C4-2B (cell line): ENCODE data around the gene CLEC7A.

Experiments used
- H3K27ac ChIP-seq: fragments of 450-650 bp; 2 replicates; pipeline ENCODE4 v1.5.1; 2017
- CTCF ChIP-seq: fragments of 450-650 bp; conservative IDR thresholded peaks from 2 replicates; pipeline ENCODE4 v1.5.1; 2017; ENCODE audit warnings: mild to moderate bottlenecking
- ZFX ChIP-seq: fragments of 450-650 bp; IDR thresholded peaks from 2 replicates; pipeline ENCODE4 v1.6.1; 2017

The CLEC7A gene

GRCh38 chr12:10110256-10110844, 19.6 kb downstream of the CLEC7A start:
- H3K27ac ChIP-seq, result no peak overlapping the region
- TF ChIP-seq CTCF (no peak), ZFX (no peak)

- TF ChIP-seq ZFX, result no peak
- no peak for TF ChIP-seq CTCF
- H3K27ac ChIP-seq, result no peak overlapping the region
Observed at GRCh38 chr12:10102322-10102721, 27.7 kb downstream of the CLEC7A start.

- TF ChIP-seq ZFX, result no peak
- TF ChIP-seq CTCF, result no peak
- peak overlapping the region; percentile 34; the same call in 1 of the 2 replicates for H3K27ac ChIP-seq
Observed at GRCh38 chr12:10101648-10102220, 28.3 kb downstream of the CLEC7A start.

- peak overlapping the region; percentile 34 for H3K27ac ChIP-seq
Observed at GRCh38 chr12:10101042-10101579, 28.9 kb downstream of the CLEC7A start.

GRCh38 chr12:10098791-10099190, 31.2 kb downstream of the CLEC7A start, which contains the start of gene CLEC1A:
TSS of gene CLEC1A (minus strand) at chr12:10098985. CDS start at chr12:10098922, 63 bp downstream.
- TF ChIP-seq CTCF (no peak), ZFX (no peak)
- H3K27ac ChIP-seq, result no peak within 1 kb of the TSS

More at GRCh38 chr12:10101042-10101579, 28.9 kb downstream of the CLEC7A start:
- TF ChIP-seq CTCF, result no peak
- no peak for TF ChIP-seq ZFX

GRCh38 chr12:10097521-10097920, 32.5 kb downstream of the CLEC7A start:
- TF ChIP-seq ZFX, result no peak
- no peak for TF ChIP-seq CTCF
- H3K27ac ChIP-seq, result no peak overlapping the region

- H3K27ac ChIP-seq, result no peak overlapping the region
- TF ChIP-seq CTCF, result no peak
Observed at GRCh38 chr12:10095971-10096370, 34.0 kb downstream of the CLEC7A start.
